Chondrocyte (in vitro differentiated cells): ENCODE data around the gene ZBTB37. TPM values are rescaled to one million over a fixed set of nuclear protein-coding genes. Genes with fewer than 3 reads are reported as not detected.

ENCODE experiments used
- DNase-seq: peaks from one replicate; pipeline ENCODE4 v3.0.0; 2021; ENCODE audit warnings: mixed read lengths, low spot score
- H3K27ac Mint-ChIP-seq: one replicate; pipeline ENCODE4 v1.8.0; 2021; ENCODE audit warnings: mild to moderate bottlenecking, moderate library complexity, mixed read lengths; ENCODE audit not compliant: unreplicated experiment
- H3K27me3 Mint-ChIP-seq: 2 replicates; pipeline ENCODE4 v1.8.0; 2021; ENCODE audit warnings: low read depth, mixed read lengths
- H3K36me3 Mint-ChIP-seq: 2 replicates; pipeline ENCODE4 v1.8.0; 2021; ENCODE audit warnings: low read depth, mixed read lengths
- H3K4me1 Mint-ChIP-seq: 2 replicates; pipeline ENCODE4 v1.8.0; 2021; ENCODE audit warnings: low read depth, mild to moderate bottlenecking, mixed read lengths
- H3K4me3 Mint-ChIP-seq: one replicate; pipeline ENCODE4 v1.8.0; 2021; ENCODE audit warnings: mild to moderate bottlenecking, moderate library complexity, mixed read lengths; ENCODE audit not compliant: unreplicated experiment
- H3K9me3 Mint-ChIP-seq: 2 replicates; pipeline ENCODE4 v1.8.0; 2021; ENCODE audit warnings: low read depth, mixed read lengths
- total RNA-seq: library from RNA; stranded (reverse); gene quantifications from 3 replicates; pipeline ENCODE4 v1.2.1, GENCODE V29; 2021
- TF ChIP-seq, protein P1 (sequence below): fragments of 200-600 bp; sonication (generic); IDR thresholded peaks from 2 replicates; pipeline ENCODE4 v1.5.0; 2021; ENCODE audit warnings: antibody characterized with exemption, mild to moderate bottlenecking, moderate library complexity

ZBTB37 gene
- total RNA-seq, 1 donor from 2014 or later = 11.0 TPM

DNA sequence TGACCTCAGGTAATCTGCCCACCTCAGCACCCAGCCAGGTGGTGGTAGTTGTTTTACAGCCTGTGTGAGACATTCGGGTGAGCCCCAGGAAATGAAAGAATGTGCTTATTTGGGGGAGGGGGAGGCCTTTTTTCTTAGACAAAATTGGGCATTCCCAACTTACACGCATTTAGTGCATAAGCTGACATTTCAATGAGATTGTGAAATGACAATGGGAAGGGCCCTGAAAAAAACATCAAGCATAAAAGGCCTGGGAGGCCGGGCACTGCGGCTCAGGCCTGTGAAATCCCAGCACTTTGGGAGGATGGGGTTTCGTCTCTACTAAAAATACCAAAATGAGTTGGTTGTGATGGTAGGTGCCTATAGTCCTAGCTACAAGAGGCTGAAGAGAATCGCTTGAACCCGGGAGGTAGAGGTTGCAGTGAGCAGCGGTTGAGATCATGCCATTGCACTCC lies 5.4 kb upstream of the ZBTB37 start:
- Mint-ChIP-seq H3K27me3 (no peaks in the 10 kb centered on the region), H3K4me3 (no peak overlapping the region), H3K4me1 (peaks cover 39% of the 10 kb centered on the region), H3K36me3 (peaks cover 33% of the 10 kb centered on the region), H3K9me3 (no peaks in the 10 kb centered on the region), H3K27ac (peak overlapping the region; percentile 45)
- no peak for DNase-seq
- TF ChIP-seq, protein P1, sequence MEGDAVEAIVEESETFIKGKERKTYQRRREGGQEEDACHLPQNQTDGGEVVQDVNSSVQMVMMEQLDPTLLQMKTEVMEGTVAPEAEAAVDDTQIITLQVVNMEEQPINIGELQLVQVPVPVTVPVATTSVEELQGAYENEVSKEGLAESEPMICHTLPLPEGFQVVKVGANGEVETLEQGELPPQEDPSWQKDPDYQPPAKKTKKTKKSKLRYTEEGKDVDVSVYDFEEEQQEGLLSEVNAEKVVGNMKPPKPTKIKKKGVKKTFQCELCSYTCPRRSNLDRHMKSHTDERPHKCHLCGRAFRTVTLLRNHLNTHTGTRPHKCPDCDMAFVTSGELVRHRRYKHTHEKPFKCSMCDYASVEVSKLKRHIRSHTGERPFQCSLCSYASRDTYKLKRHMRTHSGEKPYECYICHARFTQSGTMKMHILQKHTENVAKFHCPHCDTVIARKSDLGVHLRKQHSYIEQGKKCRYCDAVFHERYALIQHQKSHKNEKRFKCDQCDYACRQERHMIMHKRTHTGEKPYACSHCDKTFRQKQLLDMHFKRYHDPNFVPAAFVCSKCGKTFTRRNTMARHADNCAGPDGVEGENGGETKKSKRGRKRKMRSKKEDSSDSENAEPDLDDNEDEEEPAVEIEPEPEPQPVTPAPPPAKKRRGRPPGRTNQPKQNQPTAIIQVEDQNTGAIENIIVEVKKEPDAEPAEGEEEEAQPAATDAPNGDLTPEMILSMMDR = no peak

DNA sequence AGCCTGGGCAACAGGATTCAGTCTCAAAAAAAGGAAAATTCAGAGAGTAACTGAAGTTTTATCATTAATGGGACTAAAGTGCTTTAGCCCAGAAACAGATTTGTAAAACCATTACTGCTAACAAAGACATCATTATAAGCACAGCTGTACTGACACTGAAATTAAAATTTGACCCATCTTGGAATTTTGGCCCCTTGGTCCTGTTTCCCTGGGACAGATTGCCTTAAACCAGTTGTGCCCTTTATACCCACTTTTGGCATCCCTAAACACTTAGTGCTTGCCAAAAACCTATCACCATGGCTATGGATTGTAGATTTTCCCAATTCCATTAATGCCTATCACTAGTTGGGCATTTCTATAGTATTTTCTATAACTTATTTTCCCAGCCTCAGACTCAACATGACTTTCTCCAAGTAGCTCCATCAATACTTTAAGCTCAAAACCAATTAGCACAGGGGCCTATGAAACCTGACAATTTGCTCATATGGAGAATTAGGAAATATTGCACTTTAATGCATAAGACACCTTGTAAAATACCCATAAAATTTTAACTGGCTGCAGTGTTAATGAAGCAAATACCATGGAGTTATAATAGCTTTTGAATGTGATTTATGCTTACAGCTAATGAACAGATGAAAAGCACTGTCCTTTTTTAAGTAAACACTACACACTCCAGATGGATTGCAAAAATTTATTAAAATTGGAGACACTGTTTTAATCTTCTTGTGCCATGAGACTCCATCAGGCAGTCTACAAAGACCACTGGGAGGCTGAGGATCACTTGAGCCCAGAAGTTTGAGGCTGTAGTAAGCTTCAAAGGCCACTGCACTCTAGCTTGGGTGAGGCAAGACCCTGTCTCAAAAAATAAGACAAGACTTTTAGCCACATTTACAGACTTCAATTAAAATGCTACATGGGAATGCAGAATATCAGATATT lies 4.7 kb upstream of the ZBTB37 start:
- H3K36me3 Mint-ChIP-seq = peaks cover 34% of the 10 kb centered on the region
- peak overlapping the region; percentile 46 for H3K27ac Mint-ChIP-seq
- no peaks in the 10 kb centered on the region for H3K27me3 Mint-ChIP-seq
- H3K4me1 Mint-ChIP-seq = peaks cover 39% of the 10 kb centered on the region
- no peak overlapping the region for H3K4me3 Mint-ChIP-seq
- no peaks in the 10 kb centered on the region for H3K9me3 Mint-ChIP-seq
- no peak for DNase-seq
- TF ChIP-seq, protein P1 = no peak

DNA sequence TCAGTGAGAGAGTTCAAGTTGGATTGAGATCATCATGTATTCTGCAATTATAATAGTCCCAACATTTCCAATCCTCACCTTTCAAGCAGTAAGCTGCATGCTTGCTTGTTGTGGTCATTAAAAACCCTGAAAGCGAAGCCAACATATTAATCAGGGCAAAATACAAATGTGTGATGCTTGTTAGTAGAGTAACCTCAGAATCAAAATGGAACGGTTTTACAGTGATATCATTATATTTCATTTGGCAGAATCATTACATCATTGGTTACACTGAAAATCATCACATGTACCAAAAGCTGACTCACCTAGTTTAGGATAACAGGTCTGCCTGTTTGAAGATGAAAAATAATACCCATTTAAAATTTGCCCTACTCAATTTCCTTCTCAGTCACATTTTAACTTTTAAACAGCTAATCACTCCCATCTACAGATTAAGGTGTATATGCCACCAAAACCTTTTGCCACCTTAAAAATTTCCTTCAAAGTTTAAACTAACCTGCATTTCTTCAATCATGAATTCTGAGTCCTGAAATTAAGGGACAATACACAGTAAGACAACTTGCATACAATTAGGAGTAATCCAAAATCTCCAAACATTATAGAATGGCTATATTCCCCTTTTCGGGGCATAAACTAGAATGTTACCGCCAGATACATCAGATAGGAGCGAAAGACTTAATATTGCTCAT lies 3.9 kb upstream of the ZBTB37 start:
- H3K36me3 Mint-ChIP-seq = peaks cover 34% of the 10 kb centered on the region
- H3K4me1 Mint-ChIP-seq = peaks cover 46% of the 10 kb centered on the region
- TF ChIP-seq, protein P1 = no peak
- no peak for DNase-seq
- H3K9me3 Mint-ChIP-seq = no peaks in the 10 kb centered on the region
- peak overlapping the region; percentile 51 for H3K27ac Mint-ChIP-seq
- H3K27me3 Mint-ChIP-seq = no peaks in the 10 kb centered on the region
- H3K4me3 Mint-ChIP-seq = peak overlapping the region; percentile 91

DNA sequence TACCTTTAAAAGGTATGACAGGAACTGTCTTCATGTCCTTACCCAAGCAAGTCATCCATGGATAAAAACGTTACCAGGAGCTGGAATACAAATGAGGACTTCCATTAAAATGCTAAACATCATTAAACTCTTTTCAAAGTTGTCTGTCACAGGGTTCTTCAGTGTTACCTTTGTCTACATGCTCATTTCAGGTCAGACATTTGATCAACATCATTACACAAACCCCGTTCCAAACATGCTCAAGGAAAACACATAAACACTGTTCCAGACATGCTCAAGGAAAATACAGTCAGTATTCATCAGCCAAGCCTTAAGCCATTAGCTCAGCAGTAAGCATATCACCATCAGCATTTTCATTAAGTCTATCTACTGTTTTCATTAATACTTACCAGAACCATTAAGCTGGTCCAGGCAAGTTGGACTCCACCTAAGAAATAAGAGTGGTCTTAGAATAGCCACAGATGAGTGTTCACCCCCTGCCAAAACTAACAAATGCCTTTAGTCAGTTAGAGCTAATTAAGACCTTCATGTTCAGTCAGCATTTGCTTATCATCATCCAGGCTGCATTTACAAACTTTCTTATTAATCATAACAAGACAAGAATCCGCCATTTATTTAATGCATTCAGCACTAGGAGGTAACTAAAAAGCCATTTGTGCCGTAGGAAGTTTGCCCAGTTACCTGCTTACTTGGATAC lies 2.6 kb upstream of the ZBTB37 start:
- H3K9me3 Mint-ChIP-seq = no peaks in the 10 kb centered on the region
- no peak for DNase-seq
- TF ChIP-seq, protein P1 = no peak
- no peaks in the 10 kb centered on the region for H3K27me3 Mint-ChIP-seq
- peaks cover 37% of the 10 kb centered on the region for H3K36me3 Mint-ChIP-seq
- H3K4me1 Mint-ChIP-seq = peaks cover 48% of the 10 kb centered on the region
- peak overlapping the region; percentile 91 for H3K4me3 Mint-ChIP-seq
- H3K27ac Mint-ChIP-seq = peak overlapping the region; percentile 80
